HG03342 (cell line): ENCODE measurements around the gene PPY.
"Not testable (repeated sequence)": the region's sequence is repeated elsewhere in the genome, so short reads cannot be mapped to it uniquely, and the experiment has no call there.

Source experiments
- ATAC-seq: cut with Tn5 transposase; IDR thresholded peaks from one replicate; pipeline ENCODE4 v1.9.1; 2021; ENCODE audit warnings: mild to moderate bottlenecking, moderate library complexity; ENCODE audit not compliant: unreplicated experiment

Gene PPY

DNA sequence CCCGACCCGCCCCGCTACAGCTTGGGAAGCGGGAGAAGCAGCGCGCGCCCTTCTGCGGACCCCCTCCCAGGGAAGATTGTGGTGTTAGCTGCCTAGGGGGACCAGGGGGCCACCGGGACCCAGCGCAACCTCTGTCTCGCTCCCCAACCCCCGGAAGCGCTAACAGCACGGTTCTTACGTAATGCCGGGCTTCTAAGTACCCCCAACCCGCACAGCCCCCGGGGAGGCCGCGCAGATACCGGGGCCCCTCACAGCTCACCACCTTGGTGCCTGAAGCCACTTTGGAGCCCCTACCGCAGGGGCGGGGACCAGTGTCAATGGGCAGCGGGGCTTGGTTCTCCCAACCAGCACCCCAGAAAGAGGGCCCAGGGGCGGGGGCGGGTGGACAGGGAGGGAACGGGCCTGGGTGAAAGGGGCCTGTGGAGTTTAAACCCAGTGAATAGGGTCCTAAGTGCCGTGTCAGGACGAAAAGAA is 35.3 kb downstream of the PPY start:
- no peak for ATAC-seq

DNA sequence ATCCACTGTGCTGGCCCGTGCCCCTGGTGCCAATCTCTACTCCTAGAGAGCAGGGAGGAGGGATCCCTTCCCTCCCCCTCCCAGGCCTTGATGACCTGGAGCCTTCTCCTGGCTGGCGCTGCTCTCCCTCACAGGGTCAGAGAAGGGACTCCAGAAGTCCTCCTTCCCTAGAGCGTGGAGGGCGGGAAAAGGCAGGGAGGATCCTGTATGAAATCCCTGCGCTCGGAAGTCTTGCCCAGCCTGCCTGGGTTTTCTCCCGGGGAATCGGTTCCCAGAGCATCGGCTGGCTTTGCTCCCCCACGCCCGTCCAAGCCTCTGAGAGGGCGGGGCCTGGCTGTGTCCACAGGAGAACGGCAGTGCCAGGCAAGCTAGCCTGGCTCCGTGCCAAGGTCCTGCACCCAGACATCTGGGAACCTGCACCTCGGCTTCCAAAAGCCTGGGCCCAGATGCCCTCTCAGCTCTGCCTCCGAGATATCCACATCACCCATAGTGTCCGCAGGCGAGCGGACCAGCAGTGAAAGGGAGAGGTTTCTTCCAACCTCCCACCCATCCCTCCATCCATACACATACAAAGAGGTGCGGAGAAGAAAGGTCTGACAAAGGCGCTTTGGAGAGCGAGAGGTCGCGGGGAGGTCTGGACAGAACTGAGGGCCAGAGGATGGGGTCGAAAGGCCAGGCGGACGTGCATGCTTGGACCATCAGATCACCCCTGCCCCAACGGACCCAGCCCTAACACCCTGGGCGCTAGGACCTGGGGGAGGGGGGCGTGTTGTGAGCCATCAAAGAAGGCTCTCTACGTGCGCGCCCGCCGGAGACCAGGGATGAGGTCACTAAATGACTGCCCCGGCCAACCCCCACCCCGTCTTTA is 36.1 kb downstream of the PPY start:
- ATAC-seq: no peak

DNA sequence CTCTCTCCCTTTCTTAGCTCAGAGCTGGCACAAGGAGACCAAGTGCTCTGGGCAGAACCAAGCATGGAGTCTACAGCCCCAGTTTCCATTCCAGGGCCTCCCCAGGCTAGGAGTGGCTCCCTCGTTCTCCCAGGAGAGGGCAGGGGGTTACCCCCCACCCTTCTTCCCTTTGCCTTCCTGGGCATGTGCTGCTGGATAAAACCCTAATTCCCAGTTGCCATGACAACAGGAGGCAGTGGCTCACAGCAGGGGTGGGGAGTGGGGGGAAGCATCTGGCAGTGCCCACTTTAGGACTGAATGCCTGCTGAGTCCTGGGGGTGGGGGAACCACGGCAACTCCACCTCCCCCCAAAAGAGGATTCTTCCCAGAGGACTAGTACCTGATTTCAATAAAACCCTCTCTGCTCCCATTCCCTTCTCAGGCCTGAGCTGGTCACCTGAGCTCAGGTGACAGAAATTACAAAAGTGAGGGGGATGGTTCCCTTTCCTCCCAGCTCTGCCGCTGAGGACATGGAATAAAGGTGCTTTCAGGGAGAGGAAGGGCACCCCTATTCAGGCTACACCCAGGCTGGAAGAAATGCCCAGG is 36.8 kb downstream of the PPY start:
- no peak for ATAC-seq

DNA sequence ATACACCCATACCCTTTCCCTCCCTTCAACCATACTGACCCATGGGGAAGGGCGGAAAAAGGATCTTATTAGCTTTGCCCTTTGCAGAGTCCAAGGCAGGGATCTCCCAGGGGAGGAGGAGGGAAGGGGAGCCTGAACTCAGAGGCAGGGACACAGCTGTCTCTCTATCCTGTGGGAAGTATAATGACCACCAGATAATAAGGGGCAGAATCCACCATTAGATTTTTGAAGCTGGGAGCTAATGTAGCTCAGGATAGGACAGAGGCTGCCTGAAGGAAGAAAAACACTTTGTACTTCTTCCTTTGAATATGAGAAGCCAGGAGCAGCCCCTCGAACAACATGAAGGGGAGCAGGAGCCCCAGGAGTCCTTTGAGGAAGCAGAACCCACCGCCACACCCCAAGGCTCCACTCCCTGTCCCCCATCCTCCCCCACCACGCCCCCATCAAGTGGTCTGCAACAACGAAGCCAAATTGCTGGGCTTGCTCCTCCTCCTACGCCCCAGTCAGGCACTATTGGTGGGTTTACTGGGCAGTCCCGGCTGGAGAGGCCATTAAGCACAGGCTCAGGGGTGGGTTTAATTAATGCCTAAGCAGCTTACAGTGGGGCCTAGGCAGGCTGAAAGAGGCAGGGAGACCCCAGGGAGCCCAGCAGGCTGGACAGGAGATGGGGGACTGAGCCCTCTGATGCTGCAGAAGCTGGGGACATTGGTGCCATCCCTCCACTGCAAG is 40.3 kb downstream of the PPY start:
- no peak for ATAC-seq

DNA sequence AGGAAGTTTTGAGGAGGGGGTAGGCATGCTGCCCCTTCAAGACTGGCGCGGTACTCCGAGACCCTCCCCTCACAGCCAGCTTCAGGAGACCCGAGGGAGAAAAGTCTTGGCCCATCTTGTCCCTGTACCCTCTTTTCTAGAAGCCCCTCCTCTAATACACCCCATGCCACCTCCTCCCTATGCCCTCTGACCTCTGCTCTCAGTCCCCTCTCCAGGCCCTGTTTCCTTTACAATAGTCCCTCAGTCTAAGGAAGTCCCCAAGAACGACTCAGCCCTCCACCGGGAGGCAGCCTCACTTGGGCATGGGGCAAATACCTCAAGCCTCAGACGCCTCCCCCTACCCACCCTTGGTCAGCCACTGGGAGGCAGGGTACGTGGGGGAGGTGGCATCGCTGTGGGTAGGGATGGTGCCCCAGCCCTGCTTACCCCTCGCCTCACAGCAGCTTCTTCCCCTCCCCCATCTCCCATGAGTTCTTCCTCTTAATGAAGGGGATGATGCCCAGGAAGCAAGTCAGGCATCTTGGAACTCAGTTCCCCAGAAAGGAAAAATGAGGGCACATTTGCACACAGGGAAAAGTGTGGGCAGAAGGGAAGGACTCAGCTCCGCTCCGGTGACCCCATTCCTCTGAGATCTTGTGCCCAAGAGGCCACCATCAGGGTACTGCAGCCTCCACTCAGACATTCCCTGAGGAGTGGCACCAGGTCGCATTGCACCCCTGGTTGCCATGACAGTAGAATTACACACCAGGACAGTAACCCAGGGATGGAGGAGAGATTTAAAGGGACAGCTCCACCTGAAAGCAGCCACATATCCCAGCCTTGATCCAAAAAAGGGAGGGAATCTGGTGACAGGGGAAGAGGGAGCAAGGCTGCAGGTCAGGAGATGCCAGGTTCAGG is 41.2 kb downstream of the PPY start:
- no peak for ATAC-seq

DNA sequence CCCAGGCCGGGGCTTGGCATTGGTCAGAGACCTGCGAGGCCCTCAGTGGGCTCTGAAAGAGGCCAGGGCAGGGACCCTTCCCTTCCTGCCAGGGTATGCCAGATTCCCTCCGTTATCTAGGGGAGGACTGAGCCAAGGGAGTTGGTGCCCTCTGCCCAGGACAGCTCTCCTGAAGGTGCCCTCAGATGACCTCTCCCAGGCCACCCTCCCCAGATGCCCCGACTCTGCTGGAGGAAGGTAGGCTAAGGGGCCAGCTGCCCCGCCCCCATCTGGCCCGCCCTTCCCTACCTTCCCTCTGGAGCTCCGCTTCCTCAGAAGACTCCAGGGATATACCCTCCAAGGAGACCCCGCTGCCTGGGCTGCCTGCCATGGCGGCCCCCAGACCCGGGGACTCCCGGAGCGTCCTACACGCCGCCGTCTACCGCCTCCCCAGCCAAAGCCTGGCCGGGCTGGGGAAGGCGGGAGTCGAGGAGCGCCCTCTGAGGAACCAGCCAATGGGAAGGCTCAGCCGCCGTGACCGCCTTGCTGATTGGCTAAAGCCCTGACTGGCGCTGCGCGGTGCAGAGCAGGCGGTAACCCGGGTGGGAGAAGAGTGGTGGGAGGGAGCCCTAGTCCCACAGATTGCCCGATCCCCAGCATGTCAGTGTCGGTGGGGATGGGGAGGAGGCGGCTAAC is 42.0 kb downstream of the PPY start:
- peak; percentile 57 for ATAC-seq

DNA sequence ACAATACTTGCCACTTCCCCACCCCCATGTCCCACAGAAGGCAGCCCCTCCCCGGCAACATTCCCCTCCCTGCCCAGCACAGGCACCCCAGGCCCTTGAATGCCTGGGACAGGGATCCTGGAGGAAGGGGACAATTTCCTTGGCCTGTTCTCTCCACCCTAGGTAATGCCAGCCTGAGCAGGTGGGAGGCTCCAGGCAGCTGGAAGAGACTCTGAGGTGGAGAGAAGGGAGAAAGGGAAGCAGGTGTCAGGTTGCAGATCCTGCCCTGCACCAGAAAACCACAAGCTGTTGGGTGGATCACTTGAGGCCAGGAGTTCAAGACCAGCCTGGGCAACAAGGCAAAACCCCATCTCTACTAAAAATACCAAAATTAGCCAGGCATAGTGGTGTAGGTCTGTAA is 43.8 kb downstream of the PPY start:
- ATAC-seq: no peak

DNA sequence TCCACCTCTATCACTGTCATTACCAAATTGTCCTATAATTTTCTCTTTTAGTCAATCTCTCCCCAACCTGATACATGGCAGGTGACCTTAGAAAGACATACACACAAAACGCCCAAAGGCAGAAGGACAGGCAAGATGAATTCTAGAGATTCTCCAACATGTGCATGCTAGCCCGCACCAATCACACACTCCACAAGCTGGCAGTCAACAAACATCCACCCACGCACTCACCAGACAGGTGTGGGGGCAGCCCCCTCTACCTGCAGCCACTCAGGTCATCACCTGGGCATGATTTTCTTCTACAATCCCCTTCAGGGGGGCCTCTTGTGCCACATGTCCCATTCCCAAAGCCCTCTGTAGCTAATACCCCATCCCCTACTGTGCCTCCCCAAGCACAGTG is 44.4 kb downstream of the PPY start:
- no peak for ATAC-seq

DNA sequence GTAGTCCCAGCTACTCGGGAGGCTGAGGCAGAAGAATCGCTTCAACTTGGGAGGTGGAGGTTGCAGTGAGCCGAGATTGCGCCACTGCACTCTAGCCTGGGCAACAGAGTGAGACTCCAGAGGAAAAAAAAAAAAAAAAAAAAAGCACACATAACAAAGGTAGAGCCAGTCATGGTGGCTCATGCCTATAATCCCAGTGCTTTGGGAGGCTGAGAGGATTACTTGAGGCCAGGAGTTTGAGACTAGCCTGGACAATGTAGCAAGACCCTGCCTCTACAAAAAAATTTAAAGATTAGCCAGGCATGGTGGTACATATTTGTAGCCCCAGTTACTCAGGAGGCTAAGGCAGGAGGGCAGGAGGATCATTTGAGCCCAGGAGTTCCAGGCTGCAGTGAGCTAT is 47.8 kb downstream of the PPY start:
- not testable (repeated sequence) for ATAC-seq

DNA sequence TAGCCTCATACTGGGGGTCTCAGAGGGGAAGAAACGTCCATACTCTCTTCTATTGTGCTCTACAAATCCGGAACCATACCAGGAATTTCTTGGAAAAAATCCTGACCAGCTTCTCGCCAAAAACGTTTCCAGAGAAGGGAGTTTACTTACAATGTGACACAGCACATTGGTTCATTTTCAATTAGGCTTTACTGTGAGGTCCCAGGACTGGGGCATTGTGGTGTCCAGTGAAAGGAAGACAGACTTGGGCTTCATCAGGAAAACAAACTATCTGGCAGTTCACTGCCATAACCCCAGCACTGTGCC is 49.7 kb downstream of the PPY start:
- ATAC-seq: no peak

DNA sequence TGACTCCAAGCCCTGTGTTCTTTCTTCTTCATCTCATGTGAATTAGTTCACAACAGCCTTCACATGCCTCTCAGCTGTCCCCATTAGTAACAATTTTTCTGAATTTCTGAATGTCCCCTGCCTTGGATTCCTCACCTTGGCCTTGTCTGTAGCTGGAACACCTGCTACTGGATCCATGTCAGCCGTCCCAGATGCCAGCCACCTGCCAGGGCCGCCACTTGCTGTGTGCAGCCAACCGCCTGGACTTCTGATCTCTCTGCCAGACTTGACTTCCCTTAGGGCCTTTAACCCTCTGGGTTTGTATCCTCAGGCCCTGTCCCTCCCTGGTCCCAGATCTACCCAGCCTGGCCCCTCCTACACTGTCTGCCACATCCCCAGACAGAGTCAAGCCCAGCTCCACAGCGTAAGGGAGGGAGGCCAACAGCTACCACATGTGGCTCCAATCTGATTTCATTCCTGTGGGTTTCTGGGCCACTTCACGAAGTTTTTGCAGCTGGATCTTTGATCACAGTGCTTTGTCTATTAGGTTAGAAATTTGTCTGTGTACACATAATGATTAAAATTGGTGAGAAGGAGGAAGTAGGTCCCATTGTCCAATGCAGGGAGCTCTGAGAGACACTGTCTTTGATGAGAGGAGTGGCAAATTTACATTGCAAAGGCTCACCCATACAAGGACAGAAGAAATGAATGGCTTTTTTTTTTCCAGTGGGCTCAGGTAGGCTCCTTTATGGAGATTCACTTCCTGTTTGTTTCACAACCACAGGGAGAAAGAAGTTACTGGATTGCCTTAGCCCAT is 50.2 kb downstream of the PPY start:
- no peak for ATAC-seq
